Activated naive CD4-positive, alpha-beta T cell treated with anti-CD3 and anti-CD28 coated beads, Interleukin-2, amount 50 U/mL, for 72 hours (primary cell): ENCODE data around the gene MOCS1. TPM values are rescaled to one million over a fixed set of nuclear protein-coding genes. Genes with fewer than 3 reads are reported as not detected.

Source experiments
- ATAC-seq, 2 donors: fragments of 150-1000 bp; cut with Tn5 transposase; 2 replicates each; pipeline ENCODE4 v1.10.0; 2021; ENCODE audit warnings: mild to moderate bottlenecking in 2 of 2, moderate library complexity in 2 of 2
- DNase-seq, 2 donors: peaks; one replicate each; pipeline ENCODE4 v3.0.0; 2021 to 2022; ENCODE audit warnings: low spot score in 2 of 2
- H3K27ac Mint-ChIP-seq, 2 donors: one replicate each; pipeline ENCODE4 v1.8.0; 2022; ENCODE audit warnings: mild to moderate bottlenecking in 2 of 2, mixed read lengths in 2 of 2
- H3K36me3 Mint-ChIP-seq, 2 donors: one replicate each; pipeline ENCODE4 v1.8.0; 2022; ENCODE audit warnings: mixed read lengths in 2 of 2
- H3K9me3 Mint-ChIP-seq, 2 donors: one replicate each; pipeline ENCODE4 v1.8.0; 2022; ENCODE audit warnings: mixed read lengths in 2 of 2
- total RNA-seq, 2 donors: library from RNA; stranded (reverse); gene quantifications; one replicate each; pipeline ENCODE4 v1.2.3, GENCODE V29; 2022

Gene MOCS1
- total RNA-seq, 2 donors from 2014 or later: 3.3 to 3.9 TPM

DNA sequence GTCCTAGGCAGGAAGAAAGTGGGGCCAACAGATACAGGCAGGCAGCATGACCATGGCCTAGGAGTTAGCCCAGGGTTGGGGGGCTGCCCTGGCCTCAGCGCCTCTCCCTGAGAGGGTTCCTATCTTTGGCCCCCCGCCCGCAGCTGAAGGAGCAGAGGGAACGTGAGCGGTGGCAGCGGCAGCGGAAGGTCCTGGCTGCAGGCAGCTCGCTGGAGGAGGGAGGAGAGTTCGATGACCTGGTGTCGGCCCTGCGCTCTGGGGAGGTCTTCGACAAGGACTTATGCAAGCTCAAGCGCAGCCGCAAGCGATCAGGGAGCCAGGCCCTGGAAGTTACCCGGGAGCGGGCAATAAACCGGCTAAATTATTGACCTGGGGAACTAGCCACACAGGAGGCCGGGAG is 32.6 kb downstream of the MOCS1 start:
- no peaks in the 10 kb centered on the region for H3K9me3 Mint-ChIP-seq
- DNase-seq (no peak), ATAC-seq (no peak)
- no peaks in the 10 kb centered on the region for H3K36me3 Mint-ChIP-seq
- no peak overlapping the region for H3K27ac Mint-ChIP-seq

GRCh38 chr6:39901116-39901655 is 33.1 kb downstream of the MOCS1 start:
- Mint-ChIP-seq H3K36me3 (no peaks in the 10 kb centered on the region), H3K27ac (no peak overlapping the region), H3K9me3 (no peaks in the 10 kb centered on the region)
- DNase-seq (no peak), ATAC-seq (no peak)

DNA sequence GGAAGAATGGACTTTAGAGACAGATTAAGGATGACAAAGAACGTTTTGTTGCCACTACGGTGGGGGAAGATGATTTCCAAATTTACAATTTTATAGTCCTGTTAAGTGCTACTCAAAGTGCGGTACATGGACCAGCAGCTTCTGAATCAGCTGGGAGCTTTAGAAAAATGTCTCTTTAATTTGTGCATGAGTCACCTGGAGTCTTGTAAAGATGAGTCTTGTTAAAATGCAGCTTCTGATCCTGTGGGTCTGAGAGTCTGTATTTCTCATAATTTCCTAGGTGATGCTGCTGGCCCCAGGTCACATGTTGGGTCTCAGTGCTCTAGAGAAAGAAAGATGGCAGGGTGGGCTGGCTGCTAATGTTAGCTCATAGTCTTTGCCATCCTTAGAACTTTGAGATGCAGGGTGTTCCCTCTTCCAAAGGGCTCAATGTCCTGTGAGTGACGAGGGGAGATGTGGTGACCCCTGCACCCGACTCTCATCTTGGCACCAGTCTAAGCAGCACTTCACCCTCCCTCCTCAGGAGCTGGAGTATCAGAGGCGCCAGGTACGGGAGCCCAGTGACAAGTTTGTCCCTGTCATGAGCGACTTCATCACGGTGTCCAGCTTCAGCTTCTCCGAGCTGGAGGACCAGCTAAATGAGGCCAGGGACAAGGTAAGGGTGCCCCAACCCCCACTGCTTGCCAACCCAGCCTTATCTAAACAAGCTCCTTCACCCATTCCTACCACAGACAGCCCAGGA is 34.5 kb downstream of the MOCS1 start:
- DNase-seq: no peak
- no peak for ATAC-seq
- no peaks in the 10 kb centered on the region for H3K36me3 Mint-ChIP-seq
- H3K27ac Mint-ChIP-seq: no peak overlapping the region
- no peaks in the 10 kb centered on the region for H3K9me3 Mint-ChIP-seq

DNA sequence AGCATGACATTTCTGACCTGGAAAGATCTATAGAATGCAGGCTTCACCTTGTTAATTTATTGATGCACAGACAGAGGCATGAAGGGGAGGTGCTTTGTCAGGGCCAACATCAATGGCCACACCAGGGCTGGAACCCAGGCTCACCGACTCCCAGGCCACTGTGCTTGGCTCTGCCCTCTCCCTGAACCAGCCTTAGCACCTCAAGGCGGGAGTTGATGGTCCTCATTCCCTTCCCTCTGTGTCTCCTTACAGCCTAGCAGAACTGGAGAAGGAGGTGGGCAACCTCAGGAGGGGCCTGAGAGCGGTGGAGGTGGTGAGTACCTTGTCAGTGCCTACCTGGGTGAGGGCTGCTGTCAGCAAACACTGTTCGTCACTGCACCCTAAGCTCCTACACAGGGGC is 35.6 kb downstream of the MOCS1 start:
- no peaks in the 10 kb centered on the region for H3K9me3 Mint-ChIP-seq
- no peak for ATAC-seq
- no peak overlapping the region for H3K27ac Mint-ChIP-seq
- H3K36me3 Mint-ChIP-seq: no peaks in the 10 kb centered on the region
- no peak for DNase-seq

GRCh38 chr6:39897698-39898097 is 36.6 kb downstream of the MOCS1 start:
- no peak for DNase-seq
- Mint-ChIP-seq H3K27ac (no peak overlapping the region), H3K36me3 (no peaks in the 10 kb centered on the region), H3K9me3 (no peaks in the 10 kb centered on the region)
- no peak for ATAC-seq

- H3K27ac Mint-ChIP-seq: no peak overlapping the region
- no peak for DNase-seq
- no peak for ATAC-seq
- H3K9me3 Mint-ChIP-seq: no peaks in the 10 kb centered on the region
- no peaks in the 10 kb centered on the region for H3K36me3 Mint-ChIP-seq
Measured at GRCh38 chr6:39896701-39897100, 37.6 kb downstream of the MOCS1 start.

DNA sequence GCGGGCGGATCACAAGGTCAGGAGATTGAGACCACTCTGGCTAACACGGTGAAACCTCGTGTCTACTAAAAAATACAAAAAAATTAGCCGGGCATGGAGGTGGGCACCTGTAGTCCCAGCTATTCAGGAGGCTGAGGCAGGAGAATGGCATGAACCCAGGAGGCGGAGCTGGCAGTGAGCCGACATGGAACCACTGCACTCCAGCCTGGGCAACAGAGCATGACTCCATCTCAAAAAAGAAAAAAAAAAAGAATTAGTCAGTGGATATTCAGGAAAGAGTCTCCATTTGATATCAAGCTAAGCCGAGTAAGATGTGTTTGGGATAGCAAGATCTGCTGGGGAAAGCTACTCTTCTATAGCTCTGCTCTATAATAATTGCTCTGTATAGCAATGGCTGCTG is 41.0 kb downstream of the MOCS1 start:
- ATAC-seq (no peak), DNase-seq (no peak)
- Mint-ChIP-seq H3K27ac (no peak overlapping the region), H3K9me3 (no peaks in the 10 kb centered on the region), H3K36me3 (no peaks in the 10 kb centered on the region)

DNA sequence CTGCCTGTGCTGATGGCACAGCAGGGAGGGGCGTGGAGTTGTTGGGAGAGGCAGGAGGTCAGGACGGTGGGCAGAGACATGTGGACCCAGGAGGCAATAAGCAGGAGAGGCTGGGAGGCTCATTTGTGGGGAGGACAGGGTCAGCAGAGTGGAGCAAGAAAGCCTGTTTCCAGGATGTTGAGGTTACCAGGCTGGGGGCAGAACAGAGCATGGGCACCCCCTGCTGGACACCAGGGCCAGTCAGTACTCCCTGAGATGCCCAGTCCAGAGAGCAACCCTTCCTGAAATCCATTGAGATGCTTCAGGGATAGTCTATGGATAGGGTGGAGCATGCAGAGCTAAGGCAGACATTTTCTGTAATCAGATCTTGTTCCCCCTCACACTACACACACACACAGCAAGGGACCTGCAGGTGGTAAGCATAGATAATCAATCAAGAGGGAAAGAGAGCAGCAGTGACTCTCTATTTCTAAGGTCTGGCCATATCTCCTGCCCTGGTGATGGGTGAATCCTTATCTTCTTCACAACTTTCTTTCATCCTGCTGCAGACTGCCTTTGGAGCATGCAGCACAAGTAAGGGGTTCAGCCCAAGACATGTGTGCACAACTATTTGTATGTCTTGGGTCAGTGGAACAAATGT is 41.7 kb downstream of the MOCS1 start:
- Mint-ChIP-seq H3K9me3 (no peaks in the 10 kb centered on the region), H3K36me3 (no peaks in the 10 kb centered on the region), H3K27ac (no peak overlapping the region)
- ATAC-seq (peak; percentile 50 to 56), DNase-seq (peak in 1 of 2 donors; percentile 16)

DNA sequence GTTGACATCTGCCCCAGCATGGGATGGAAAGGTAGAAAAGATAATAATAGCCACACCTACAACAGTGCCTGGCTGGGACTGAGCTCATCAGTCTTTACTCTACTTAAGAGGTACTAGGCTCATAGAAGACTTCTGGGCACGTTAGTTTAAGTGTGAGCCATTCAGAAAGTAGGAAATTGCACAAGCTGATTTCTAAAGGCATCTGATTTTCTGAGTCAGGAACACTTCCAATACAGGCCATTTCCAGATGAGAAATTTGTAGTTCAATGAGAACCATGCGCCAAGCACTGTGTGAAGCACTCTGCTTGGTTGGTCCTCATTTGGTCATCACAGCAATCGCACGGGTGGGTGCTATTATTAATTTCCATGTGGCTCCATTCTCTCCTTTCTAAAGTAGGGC is 42.3 kb downstream of the MOCS1 start:
- DNase-seq: no peak
- H3K36me3 Mint-ChIP-seq: no peaks in the 10 kb centered on the region
- no peaks in the 10 kb centered on the region for H3K9me3 Mint-ChIP-seq
- no peak overlapping the region for H3K27ac Mint-ChIP-seq
- no peak for ATAC-seq

DNA sequence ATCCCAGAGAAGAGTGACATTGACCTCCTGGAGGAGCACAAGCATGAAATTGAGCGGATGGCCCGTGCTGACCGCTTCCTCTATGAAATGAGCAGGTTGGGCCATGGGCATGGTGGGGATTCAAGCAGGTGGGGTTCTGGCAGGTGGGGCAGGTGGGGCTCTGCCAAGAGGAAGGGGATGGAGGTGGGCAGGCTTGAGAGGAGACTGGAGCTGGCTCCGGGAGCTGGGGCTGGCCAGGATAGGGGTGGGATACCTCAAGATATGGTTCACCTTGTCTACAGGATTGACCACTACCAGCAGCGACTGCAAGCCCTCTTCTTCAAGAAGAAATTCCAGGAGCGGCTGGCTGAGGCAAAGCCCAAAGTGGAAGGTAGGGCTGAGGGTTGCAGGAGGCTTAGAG is 42.9 kb downstream of the MOCS1 start:
- Mint-ChIP-seq H3K9me3 (no peaks in the 10 kb centered on the region), H3K36me3 (no peaks in the 10 kb centered on the region), H3K27ac (no peak overlapping the region)
- ATAC-seq: no peak
- DNase-seq: no peak

DNA sequence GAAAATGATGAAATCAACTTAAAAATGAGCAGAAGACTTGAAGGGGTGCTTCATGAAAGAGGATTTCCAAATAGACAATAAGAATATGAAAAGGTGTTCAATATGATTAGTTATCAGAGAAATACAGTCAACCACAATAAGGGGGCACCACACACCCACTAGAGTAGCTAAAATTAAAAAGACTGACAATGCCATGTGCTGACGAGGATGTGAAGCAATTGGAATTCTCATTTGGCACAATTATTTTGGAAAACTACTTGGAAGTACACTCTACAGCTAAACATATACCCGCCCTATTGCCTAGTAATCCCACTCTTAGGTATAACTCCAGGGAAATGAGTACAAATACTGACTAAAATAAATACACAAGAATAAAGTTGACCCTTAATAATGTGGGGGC is 45.0 kb downstream of the MOCS1 start:
- no peaks in the 10 kb centered on the region for H3K9me3 Mint-ChIP-seq
- ATAC-seq: no peak
- DNase-seq: no peak
- H3K36me3 Mint-ChIP-seq: no peaks in the 10 kb centered on the region
- no peak overlapping the region for H3K27ac Mint-ChIP-seq

GRCh38 chr6:39887692-39888450 is 46.4 kb downstream of the MOCS1 start:
- H3K27ac Mint-ChIP-seq: no peak overlapping the region
- no peak for ATAC-seq
- H3K9me3 Mint-ChIP-seq: no peaks in the 10 kb centered on the region
- DNase-seq: no peak
- H3K36me3 Mint-ChIP-seq: no peaks in the 10 kb centered on the region

DNA sequence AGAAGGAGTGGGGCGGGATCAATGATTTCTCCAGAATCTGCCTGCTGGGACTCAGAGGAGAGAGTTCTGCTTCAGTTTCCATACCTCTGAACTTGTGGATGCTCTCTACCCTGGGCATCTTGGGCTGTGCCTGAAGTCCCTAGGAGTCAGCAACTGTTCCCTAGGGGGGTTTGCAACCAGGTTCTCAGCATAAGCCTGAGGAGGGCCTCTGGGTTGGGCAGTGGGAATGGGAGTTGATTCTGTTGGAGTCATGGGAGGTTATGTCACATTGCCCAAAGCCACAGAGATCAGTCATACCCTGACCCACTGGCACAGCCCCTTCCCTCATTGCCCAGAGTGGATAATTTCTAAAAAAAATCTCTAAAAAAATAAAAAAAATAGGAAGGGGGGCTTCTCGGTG is 47.4 kb downstream of the MOCS1 start:
- no peak overlapping the region for H3K27ac Mint-ChIP-seq
- no peaks in the 10 kb centered on the region for H3K9me3 Mint-ChIP-seq
- DNase-seq (no peak), ATAC-seq (no peak)
- H3K36me3 Mint-ChIP-seq: no peaks in the 10 kb centered on the region

DNA sequence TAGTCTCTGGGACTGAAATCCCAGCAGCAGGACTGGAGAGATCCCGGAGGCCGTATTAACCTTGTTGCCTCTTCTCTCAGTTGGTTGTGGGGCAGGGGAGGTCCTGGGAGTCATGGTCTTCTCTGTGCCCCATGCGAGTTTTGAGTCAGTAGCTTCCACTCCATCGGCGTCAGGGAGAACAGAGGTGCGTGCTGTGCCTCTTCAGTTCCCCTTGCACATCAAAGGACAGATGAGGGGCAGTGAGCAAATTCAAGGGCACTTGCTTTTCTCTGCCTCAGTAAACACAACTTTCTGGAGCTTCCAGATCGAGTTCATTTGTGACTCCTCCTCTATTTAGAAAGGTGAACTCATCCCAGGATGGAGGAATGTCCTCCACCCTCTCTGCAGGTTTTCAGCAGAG is 48.6 kb downstream of the MOCS1 start:
- Mint-ChIP-seq H3K27ac (peak overlapping the region in 1 of 2 donors; percentile 50), H3K9me3 (no peaks in the 10 kb centered on the region), H3K36me3 (no peaks in the 10 kb centered on the region)
- no peak for DNase-seq
- no peak for ATAC-seq

- no peaks in the 10 kb centered on the region for H3K9me3 Mint-ChIP-seq
- no peak for ATAC-seq
- no peak overlapping the region for H3K27ac Mint-ChIP-seq
- no peak for DNase-seq
- no peaks in the 10 kb centered on the region for H3K36me3 Mint-ChIP-seq
Measured at GRCh38 chr6:39884696-39885095, 49.6 kb downstream of the MOCS1 start.

DNA sequence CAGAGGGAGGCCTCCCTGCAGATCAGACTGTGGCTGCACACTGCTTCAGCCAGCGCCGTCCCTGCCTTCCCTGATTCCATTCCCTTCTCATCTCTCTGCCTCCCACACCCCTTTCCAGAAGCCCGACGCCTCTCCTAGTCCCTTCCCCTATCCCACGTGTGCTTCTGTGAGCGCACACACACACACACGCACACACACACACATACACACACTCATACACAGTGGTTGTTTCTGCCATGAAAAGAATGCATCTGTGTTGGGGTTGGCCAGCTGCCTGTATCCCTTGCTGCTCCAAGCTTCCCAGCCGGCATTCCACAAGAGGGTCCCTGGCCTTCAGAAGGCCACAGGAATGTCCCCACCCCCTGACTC is 51.7 kb downstream of the MOCS1 start:
- no peak overlapping the region for H3K27ac Mint-ChIP-seq
- no peaks in the 10 kb centered on the region for H3K36me3 Mint-ChIP-seq
- DNase-seq (no peak), ATAC-seq (no peak)
- H3K9me3 Mint-ChIP-seq: no peaks in the 10 kb centered on the region

GRCh38 chr6:39881851-39882530 is 52.3 kb downstream of the MOCS1 start:
- Mint-ChIP-seq H3K27ac (no peak overlapping the region), H3K36me3 (no peaks in the 10 kb centered on the region), H3K9me3 (no peaks in the 10 kb centered on the region)
- ATAC-seq: no peak
- no peak for DNase-seq
